ENCODE results near the gene NBEAL2.
"Not testable (repeated sequence)": the region's sequence is repeated elsewhere in the genome, so short reads cannot be mapped to it uniquely, and the experiment has no call there.

Gene NBEAL2

DNA sequence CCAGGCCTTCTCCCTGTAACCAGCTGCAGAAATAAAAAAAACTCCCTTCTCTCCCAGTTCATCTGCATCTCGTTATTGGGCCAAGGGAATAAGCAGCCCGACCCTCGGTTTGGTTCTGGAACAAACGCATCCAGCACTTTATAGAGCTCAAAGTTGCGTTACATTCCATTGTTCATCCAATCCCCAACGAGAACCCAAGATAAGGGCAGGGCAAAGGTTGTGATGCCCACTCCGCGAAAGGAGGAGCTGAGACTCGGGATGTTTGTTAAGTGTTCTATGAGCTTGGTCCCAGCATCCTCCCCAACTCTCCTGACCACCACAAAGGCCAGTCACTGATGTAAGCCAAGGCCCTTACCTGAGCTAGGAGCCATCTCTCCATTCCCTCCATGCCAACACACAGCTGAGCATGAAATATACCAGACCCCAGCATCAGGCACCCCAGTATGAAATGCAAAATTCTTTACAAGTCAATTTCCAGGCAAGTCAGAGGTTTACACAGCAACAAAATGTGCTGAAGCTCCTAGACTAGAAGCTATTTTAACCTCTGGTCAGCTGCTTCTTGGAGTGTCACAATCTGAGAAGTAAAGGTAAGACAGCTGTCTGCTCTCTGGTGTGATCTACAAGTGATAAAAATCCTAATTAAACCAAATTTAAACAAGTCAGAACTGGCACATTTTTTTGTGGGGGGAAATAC is 20.9 kb upstream of the NBEAL2 start:
- no peak for DNase-seq (ENCODE audit: insufficient read length, low spot score)
- FAIRE-seq = no peak
- no peak for TF ChIP-seq CTCF (IDR thresholded peaks at IDR 0.05; ENCODE audit: insufficient read depth, missing control alignments)

DNA sequence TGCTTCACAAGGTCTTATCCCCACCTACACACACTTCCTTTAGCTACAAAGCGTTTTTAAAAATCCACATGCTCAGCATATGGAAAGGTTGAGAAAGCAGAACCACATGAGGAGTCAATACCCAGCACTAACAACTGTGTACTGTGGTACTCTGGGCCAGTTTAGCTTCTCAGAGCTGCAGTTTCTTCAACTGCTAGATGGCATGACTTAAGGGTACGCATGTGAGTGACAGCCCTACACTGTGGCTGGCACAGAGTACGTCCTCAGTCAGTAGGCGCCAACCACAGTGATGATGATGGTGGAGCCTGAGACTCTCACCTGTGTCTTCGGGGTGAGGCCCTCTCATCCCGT is 20.3 kb upstream of the NBEAL2 start:
- DNase-seq (ENCODE audit: insufficient read length, low spot score) (no peak), FAIRE-seq (no peak)
- no peak for TF ChIP-seq CTCF (IDR thresholded peaks at IDR 0.05; ENCODE audit: insufficient read depth, missing control alignments)

- DNase-seq (ENCODE audit: insufficient read length, low spot score) = no peak
- TF ChIP-seq CTCF (IDR thresholded peaks at IDR 0.05; ENCODE audit: insufficient read depth, missing control alignments) = no peak
- FAIRE-seq = no peak
Measured at GRCh38 chr3:46960081-46960701, 19.3 kb upstream of the NBEAL2 start.

DNA sequence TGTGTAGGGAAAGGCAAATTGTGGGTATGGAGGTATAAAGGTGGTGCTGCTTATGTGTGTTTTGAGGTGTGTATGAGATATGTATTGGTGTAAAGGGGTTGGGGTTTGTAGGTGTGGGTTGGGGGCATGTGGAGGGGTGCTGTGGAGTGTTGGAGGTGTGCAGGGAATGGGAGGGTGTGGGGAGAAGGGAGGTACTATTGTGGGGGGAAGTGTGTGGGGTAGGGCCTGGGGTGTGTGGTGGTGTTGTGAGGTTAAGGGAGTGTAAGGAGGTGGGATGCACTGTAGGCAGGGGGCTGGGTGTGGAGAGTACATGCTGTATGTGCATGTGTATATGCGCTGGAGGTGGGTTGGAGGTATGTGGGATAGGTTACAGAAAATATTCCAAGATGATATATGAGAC is 18.6 kb upstream of the NBEAL2 start:
- no peak for TF ChIP-seq CTCF (IDR thresholded peaks at IDR 0.05; ENCODE audit: insufficient read depth, missing control alignments)
- FAIRE-seq (no peak), DNase-seq (ENCODE audit: insufficient read length, low spot score) (no peak)

DNA sequence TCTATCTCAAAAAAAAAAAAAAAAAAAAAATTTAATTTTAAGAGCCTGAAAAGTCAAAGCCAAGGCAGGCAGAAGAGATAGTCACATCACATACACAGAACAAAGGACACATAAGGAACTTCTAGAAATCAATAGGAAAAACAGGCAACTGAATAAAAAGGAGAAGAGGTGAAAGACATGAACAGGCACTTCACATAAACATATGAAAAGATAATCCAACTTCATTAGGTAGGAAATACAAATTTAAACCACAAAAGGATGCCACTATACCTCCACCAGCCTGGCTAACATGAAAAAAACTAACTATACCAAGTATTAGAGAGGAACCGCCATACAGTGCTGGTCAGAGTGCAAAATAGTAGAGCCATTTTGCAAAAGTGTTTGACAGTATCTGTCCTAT is 17.0 kb upstream of the NBEAL2 start:
- DNase-seq (ENCODE audit: insufficient read length, low spot score) = no peak
- no peak for TF ChIP-seq CTCF (IDR thresholded peaks at IDR 0.05; ENCODE audit: insufficient read depth, missing control alignments)
- no peak for FAIRE-seq

GRCh38 chr3:46962990-46963389 is 16.5 kb upstream of the NBEAL2 start:
- no peak for DNase-seq (ENCODE audit: insufficient read length, low spot score)
- FAIRE-seq = no peak
- TF ChIP-seq CTCF (IDR thresholded peaks at IDR 0.05; ENCODE audit: insufficient read depth, missing control alignments) = no peak

GRCh38 chr3:46964038-46964590 is 15.4 kb upstream of the NBEAL2 start:
- not testable (repeated sequence) for DNase-seq (ENCODE audit: insufficient read length, low spot score); FAIRE-seq

Data from D721Med (cell line).